Rectal smooth muscle tissue (tissue), 1 donor: Measurements from ENCODE around the gene GPRIN1.

Experiments
- H3K27ac ChIP-seq: one replicate; pipeline ENCODE4 v1.7.0; 2013; ENCODE audit warnings: low read depth, low read length, inconsistent platforms
- H3K27me3 ChIP-seq: one replicate; pipeline ENCODE4 v1.7.0; 2013; ENCODE audit warnings: low read length; ENCODE audit not compliant: control insufficient read depth, insufficient read depth
- H3K36me3 ChIP-seq: one replicate; pipeline ENCODE4 v1.7.0; 2013; ENCODE audit warnings: low read length; ENCODE audit not compliant: control insufficient read depth, insufficient read depth
- H3K4me1 ChIP-seq: one replicate; pipeline ENCODE4 v1.7.0; 2013; ENCODE audit warnings: low read length; ENCODE audit not compliant: control insufficient read depth, insufficient read depth
- H3K4me3 ChIP-seq: one replicate; pipeline ENCODE4 v1.7.0; 2013; ENCODE audit warnings: low read length
- H3K9ac ChIP-seq: one replicate; pipeline ENCODE4 v1.7.0; 2013; ENCODE audit warnings: low read length

The GPRIN1 gene

GRCh38 chr5:176638437-176638836, 28.5 kb upstream of the GPRIN1 start:
- no peak overlapping the region for H3K9ac ChIP-seq

DNA sequence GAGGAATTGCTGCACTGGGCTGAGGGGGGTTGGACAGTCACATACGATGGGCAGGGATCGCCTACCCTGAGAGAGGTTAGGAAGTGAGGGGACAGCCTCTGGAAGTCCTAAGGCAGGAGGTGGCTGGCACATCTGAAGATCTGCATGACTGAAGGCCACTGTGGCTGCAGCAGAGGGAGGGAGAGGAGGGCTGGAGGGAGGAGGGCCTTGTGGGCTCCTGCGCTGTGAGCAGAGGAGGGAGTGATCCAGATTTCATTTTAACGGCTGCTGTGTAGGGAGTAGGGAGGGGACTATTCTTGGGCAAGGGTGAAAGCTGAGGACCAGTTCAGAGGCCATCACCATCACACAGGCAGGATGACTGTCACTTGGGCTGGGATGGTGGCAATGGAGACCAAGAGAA, 27.6 kb upstream of the GPRIN1 start:
- Histone ChIP-seq H3K4me3 (no peak overlapping the region), H3K4me1 (no peaks in the 10 kb centered on the region), H3K9ac (no peak overlapping the region), H3K27me3 (no peaks in the 10 kb centered on the region), H3K36me3 (no peaks in the 10 kb centered on the region), H3K27ac (no peak overlapping the region)

More at GRCh38 chr5:176638437-176638836, 28.5 kb upstream of the GPRIN1 start:
- no peaks in the 10 kb centered on the region for H3K4me1 ChIP-seq
- no peaks in the 10 kb centered on the region for H3K27me3 ChIP-seq
- no peaks in the 10 kb centered on the region for H3K36me3 ChIP-seq
- H3K27ac ChIP-seq: no peak overlapping the region
- H3K4me3 ChIP-seq: no peak overlapping the region

DNA sequence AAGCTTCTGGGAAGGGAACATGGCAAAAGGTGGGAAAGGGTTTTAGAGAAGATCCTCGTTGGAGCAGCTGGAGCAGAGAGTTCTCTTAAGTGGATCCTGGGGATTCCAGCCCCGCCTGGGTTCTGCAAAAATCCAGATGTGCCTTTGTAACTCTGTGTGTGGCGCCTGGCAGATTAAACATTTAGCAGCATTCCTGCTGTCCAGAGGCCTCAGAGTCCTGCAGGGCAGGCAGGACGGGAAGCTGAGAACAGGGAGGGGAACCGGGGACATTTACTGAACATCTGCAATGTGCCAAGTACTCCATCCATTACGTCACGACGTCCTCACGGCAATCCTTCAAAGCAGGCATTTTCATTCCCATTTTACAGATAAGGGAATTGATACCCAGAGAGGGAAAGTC, 26.5 kb upstream of the GPRIN1 start:
- Histone ChIP-seq H3K36me3 (no peaks in the 10 kb centered on the region), H3K27ac (no peak overlapping the region), H3K4me3 (no peak overlapping the region), H3K4me1 (no peaks in the 10 kb centered on the region), H3K9ac (no peak overlapping the region), H3K27me3 (no peaks in the 10 kb centered on the region)

GRCh38 chr5:176633598-176633997, 23.6 kb upstream of the GPRIN1 start:
- H3K9ac ChIP-seq: no peak overlapping the region
- no peaks in the 10 kb centered on the region for H3K4me1 ChIP-seq
- no peak overlapping the region for H3K4me3 ChIP-seq
- no peaks in the 10 kb centered on the region for H3K36me3 ChIP-seq
- H3K27me3 ChIP-seq: peaks cover 22% of the 10 kb centered on the region
- no peak overlapping the region for H3K27ac ChIP-seq

DNA sequence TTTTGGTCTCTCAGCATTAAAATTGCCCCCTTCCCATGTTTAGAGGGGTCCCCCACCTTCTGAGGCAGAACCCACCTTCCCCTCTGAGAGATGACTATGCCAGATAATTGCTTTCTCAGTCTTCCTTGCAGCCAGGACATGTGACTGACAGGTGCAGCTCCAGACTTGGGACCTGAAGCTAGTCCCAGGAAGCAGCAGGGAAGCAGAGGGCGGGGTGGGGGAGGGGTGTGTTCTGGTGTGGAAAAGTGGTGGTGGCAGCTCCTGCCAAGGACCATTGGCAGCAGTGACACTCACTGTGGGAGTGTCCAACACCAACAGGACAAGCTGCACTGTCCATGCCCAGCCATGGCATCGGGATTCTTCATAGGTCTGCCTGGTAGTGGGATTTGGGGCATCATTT, 22.8 kb upstream of the GPRIN1 start:
- H3K4me3 ChIP-seq: no peak overlapping the region
- H3K9ac ChIP-seq: no peak overlapping the region
- H3K4me1 ChIP-seq: no peaks in the 10 kb centered on the region
- no peak overlapping the region for H3K27ac ChIP-seq
- H3K36me3 ChIP-seq: no peaks in the 10 kb centered on the region
- H3K27me3 ChIP-seq: peaks cover 31% of the 10 kb centered on the region

GRCh38 chr5:176631383-176632200, 21.6 kb upstream of the GPRIN1 start:
- H3K4me3 ChIP-seq: no peak overlapping the region
- no peaks in the 10 kb centered on the region for H3K4me1 ChIP-seq
- no peak overlapping the region for H3K9ac ChIP-seq
- peaks cover 37% of the 10 kb centered on the region for H3K27me3 ChIP-seq
- H3K36me3 ChIP-seq: no peaks in the 10 kb centered on the region
- H3K27ac ChIP-seq: no peak overlapping the region

DNA sequence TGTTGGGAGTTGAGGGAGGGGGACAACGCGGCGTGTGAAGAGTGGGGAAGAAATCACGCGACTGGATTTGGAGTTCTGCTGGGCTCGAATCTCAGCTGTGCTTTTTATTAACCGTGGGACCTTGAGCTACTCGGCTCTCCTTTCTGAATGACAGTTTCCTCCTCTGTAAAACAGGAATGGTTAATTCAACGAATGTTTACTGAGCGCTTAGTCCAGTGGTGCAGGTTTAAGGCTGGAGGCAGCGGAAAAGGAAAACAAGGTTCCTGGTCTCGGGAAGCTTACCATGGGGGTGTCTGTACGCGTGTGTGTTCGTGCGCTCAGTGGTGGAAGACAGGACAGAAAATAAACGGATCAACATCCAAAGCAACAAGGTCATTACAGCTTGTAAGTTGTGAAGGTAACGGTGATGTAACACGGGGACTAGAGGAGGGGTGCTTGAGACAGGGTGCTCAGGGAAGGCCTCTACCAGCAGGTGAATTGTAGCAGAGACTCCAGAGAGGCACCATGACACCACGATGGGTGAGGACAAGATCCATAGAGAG, 20.8 kb upstream of the GPRIN1 start:
- H3K4me3 ChIP-seq: peak overlapping the region; percentile 46
- no peak overlapping the region for H3K27ac ChIP-seq
- no peaks in the 10 kb centered on the region for H3K36me3 ChIP-seq
- peaks cover 42% of the 10 kb centered on the region for H3K27me3 ChIP-seq
- no peak overlapping the region for H3K9ac ChIP-seq
- H3K4me1 ChIP-seq: no peaks in the 10 kb centered on the region

DNA sequence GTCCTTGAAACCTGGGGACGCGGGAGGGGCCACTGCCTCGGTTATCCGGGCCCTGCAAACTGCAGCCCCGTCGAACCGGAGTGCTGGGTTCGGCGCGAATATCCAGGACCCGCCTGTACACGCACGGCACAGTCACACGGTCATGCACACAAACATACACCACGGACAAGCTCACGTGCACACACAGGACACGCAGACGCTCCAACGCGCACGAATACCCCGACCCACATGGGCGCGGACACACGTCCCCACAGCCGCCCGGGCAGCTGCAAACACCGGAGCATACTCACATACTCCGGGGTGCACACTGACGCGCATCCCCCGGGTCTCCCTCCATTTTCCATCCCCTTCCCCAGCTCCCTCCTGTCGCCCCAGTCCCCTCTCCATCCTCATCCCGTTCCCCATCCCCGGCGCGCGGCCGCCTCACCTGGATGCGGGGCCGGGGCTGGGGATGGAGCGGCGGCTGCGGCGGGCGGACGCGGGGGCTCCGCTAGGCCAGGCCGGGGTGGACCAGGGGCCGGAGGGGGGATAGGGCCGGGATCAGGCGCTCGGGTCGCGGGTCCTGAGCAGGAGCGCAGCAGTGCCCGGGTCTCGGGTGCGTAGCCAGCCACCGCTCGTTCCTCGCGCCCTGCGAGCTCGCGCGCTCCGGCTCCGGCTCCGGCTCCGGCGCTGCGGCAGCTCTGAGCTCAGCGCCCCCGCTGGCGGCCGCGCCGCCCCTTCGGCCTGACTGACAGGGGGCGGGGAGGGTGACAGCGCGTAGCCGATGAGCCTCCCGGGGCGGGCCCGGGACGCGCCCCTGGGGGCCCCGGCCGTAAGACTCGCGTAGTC, 20.1 kb upstream of the GPRIN1 start, which contains the start of the genes EIF4E1B and SNCB:
Gene EIF4E1B (plus strand): TSS at position 823 of the 828 bp plus-strand sequence. CDS start 12,113 bp downstream, outside the sequence.
Gene SNCB (minus strand): TSS at position 682 of the 828 bp plus-strand sequence. CDS start 880 bp downstream, outside the sequence.
- Histone ChIP-seq H3K9ac (no peak within 1 kb of the TSS), H3K27me3 (peaks cover 42% of the 10 kb centered on the region), H3K27ac (no peak within 1 kb of the TSS)

GRCh38 chr5:176629317-176629852, 19.4 kb upstream of the GPRIN1 start:
- H3K27ac ChIP-seq: no peak overlapping the region
- peaks cover 46% of the 10 kb centered on the region for H3K27me3 ChIP-seq
- H3K36me3 ChIP-seq: no peaks in the 10 kb centered on the region
- H3K4me3 ChIP-seq: no peak overlapping the region
- no peaks in the 10 kb centered on the region for H3K4me1 ChIP-seq
- H3K9ac ChIP-seq: no peak overlapping the region

More for the DNA sequence above, 20.1 kb upstream of the GPRIN1 start, which contains the start of the genes EIF4E1B and SNCB:
- no peaks in the 10 kb centered on the region for H3K36me3 ChIP-seq
- no peaks in the 10 kb centered on the region for H3K4me1 ChIP-seq
- peak within 1 kb of the TSS; percentile 46 for H3K4me3 ChIP-seq

DNA sequence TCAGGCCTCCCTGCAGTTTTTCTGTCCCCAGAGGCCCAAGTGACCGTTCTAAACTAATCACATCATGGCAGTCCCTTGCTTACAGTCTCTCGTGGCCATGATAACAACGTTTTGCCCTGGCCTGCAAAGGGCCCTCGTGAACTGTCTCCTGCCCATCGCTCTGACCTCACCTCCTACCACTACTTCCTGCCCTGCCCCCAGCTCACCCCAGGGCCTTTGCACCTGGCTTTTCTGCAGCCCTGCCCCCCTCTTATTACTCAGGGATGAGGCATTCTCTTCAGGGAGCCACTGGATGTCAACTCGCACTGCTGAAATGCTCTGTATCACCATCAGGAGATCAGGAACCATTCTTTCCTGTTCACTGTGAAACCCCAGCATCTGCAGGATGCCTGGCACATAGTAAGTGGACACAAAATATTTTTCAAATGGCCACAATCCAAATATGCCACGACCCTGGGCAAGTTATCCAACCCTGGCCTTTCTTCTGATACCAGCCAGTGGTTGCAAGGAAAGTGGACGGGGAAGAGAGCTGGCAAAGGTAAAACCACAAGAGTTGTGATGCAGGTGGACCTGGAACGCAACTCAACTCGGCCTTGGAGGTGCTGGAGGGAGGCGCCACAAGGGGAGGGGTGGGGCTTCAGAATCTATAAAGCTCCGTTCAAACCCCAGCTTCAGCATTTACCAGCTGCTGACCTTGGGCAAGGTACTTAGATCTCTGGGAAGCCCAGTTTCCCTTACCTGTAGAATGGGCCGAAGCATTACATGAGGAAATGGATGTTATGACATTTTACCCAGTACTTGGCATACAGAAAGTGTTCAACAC, 18.7 kb upstream of the GPRIN1 start:
- H3K9ac ChIP-seq: no peak overlapping the region
- H3K36me3 ChIP-seq: no peaks in the 10 kb centered on the region
- H3K4me3 ChIP-seq: no peak overlapping the region
- H3K27ac ChIP-seq: no peak overlapping the region
- no peaks in the 10 kb centered on the region for H3K4me1 ChIP-seq
- H3K27me3 ChIP-seq: peaks cover 46% of the 10 kb centered on the region

DNA sequence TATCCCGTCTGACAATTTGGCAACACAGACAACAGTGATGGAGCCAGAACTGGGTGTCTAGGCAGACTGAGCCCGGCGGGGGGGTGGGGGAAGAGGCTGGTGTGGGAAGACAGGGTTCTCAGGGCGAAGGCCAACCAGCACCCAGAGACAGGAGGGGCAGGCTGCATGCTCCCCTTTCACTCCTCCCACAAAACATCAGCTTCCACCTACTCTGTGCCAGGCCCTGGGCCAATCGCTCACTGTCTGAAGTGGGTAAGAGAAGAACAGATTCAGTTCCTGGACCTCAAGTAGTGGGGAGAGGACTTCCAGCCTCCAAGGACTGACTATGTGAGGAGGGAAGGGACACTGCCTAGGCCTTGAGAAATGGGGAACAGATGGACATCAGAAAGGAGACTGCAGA, 17.6 kb upstream of the GPRIN1 start:
- peaks cover 51% of the 10 kb centered on the region for H3K27me3 ChIP-seq

More for the DNA sequence above, 17.6 kb upstream of the GPRIN1 start:
- Histone ChIP-seq H3K27ac (no peak overlapping the region), H3K36me3 (no peaks in the 10 kb centered on the region), H3K9ac (no peak overlapping the region), H3K4me3 (no peak overlapping the region), H3K4me1 (no peaks in the 10 kb centered on the region)
